ENCODE measurements around the gene MLNR. TPM values are rescaled to one million over a fixed set of nuclear protein-coding genes. Genes with fewer than 3 reads are reported as not detected.

Gene MLNR
- total and polyA plus RNA-seq, 4 donors, result 0.02 TPM; not detected in 3

DNA sequence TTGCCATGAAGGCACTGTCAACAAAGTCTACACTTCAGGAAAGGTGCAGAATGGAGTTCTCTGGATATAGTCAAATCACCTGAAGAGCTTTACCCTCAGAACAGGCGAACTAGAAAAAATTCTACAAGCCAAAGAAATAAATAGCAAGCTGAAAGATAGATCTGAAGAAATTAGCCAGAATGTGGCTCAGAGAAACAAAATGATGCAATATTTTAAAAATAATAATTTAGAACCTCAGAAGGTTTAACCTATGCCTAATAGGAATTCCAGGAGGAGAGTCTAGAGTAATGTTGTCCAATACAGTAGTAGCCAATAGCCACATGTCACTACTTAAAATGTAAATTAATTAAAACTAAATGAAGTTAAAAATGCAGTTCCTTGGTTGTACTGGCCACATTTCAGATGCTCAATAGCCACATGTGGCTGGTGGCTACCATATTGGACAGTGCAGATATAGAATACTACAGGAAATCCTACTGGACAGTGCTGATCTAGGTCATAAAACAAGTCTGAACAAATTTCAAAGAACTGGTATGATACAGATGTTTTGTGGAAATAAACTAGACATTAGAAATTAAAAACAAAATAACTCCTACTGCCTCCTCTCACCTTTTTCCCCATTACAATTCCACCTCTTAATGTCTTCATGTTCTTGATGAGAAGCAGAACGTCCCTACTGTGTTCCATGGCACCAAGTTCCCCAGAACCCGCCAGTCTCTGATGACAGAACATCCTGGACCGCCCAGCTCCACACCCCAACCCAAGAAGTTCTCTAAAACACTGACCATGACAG, 26.9 kb downstream of the MLNR start:
- DNase-seq (no peak), ATAC-seq (ENCODE audit: insufficient read depth, low FRiP score) (peak; percentile 52)
- Histone ChIP-seq H3K4me3 (peak overlapping the region; percentile 83), H3K27ac (ENCODE audit: low read depth in 1 of 2, low read length in 1 of 2) (peak overlapping the region; percentile 85 to 97), H3K9ac (ENCODE audit: insufficient read depth in 1 of 2, low read length in 2 of 2) (peak overlapping the region; percentile 95 to 98), H3K27me3 (ENCODE audit: control insufficient read depth in 3 of 3, insufficient read depth in 3 of 3, low read length in 2 of 3) (no peaks in the 10 kb centered on the region), H3K36me3 (ENCODE audit: control insufficient read depth in 4 of 4, insufficient read depth in 4 of 4, low read length in 4 of 4) (peaks cover 1 to 3% (median 2%) of the 10 kb centered on the region in 4 donors), H3K4me1 (ENCODE audit: control insufficient read depth in 5 of 5, insufficient read depth in 5 of 5, low read length in 5 of 5) (peaks cover 0 to 14% (median 1%) of the 10 kb centered on the region in 5 donors), H3K9me3 (ENCODE audit: control insufficient read depth in 4 of 4, insufficient read depth in 3 of 4, low read length in 3 of 4) (peaks cover 0 to 3% (median 0%) of the 10 kb centered on the region in 4 donors)
- 25% methylated on average over 4 of the region's 4 CpGs for WGBS, 2 donors
- TF ChIP-seq, protein P1, sequence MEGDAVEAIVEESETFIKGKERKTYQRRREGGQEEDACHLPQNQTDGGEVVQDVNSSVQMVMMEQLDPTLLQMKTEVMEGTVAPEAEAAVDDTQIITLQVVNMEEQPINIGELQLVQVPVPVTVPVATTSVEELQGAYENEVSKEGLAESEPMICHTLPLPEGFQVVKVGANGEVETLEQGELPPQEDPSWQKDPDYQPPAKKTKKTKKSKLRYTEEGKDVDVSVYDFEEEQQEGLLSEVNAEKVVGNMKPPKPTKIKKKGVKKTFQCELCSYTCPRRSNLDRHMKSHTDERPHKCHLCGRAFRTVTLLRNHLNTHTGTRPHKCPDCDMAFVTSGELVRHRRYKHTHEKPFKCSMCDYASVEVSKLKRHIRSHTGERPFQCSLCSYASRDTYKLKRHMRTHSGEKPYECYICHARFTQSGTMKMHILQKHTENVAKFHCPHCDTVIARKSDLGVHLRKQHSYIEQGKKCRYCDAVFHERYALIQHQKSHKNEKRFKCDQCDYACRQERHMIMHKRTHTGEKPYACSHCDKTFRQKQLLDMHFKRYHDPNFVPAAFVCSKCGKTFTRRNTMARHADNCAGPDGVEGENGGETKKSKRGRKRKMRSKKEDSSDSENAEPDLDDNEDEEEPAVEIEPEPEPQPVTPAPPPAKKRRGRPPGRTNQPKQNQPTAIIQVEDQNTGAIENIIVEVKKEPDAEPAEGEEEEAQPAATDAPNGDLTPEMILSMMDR (IDR thresholded peaks at IDR 0.05; ENCODE audit: control extremely low read depth, extremely low read depth), result no peak

GRCh38 chr13:49247643-49248621, 27.8 kb downstream of the MLNR start, which contains the start of gene CDADC1:
Gene CDADC1 (plus strand): TSS chr13:49247925. CDS start chr13:49248038, 113 bp downstream.
- Histone ChIP-seq H3K9me3 (ENCODE audit: control insufficient read depth in 4 of 4, insufficient read depth in 3 of 4, low read length in 3 of 4) (no peaks in the 10 kb centered on the region), H3K27me3 (ENCODE audit: control insufficient read depth in 3 of 3, insufficient read depth in 3 of 3, low read length in 2 of 3) (no peaks in the 10 kb centered on the region), H3K27ac (ENCODE audit: low read depth in 1 of 2, low read length in 1 of 2) (peak within 1 kb of the TSS; percentile 85 to 97), H3K9ac (ENCODE audit: insufficient read depth in 1 of 2, low read length in 2 of 2) (peak within 1 kb of the TSS; percentile 95 to 98), H3K36me3 (ENCODE audit: control insufficient read depth in 4 of 4, insufficient read depth in 4 of 4, low read length in 4 of 4) (peaks cover 2 to 3% (median 3%) of the 10 kb centered on the region in 4 donors), H3K4me3 (peak within 1 kb of the TSS; percentile 83), H3K4me1 (ENCODE audit: control insufficient read depth in 5 of 5, insufficient read depth in 5 of 5, low read length in 5 of 5) (peaks cover 0 to 14% (median 2%) of the 10 kb centered on the region in 5 donors)
- WGBS, 2 donors, result 0% methylated on average over 56 of the region's 56 CpGs
- peak; percentile 96 for ATAC-seq (ENCODE audit: insufficient read depth, low FRiP score)
- TF ChIP-seq, protein P1 (IDR thresholded peaks at IDR 0.05; ENCODE audit: control extremely low read depth, extremely low read depth), result no peak
- DNase-seq, result peak; percentile 98 to 99 (median 99)

GRCh38 chr13:49248622-49249002, 28.5 kb downstream of the MLNR start:
- 4 to 8% methylated on average over 6 of the region's 6 CpGs for WGBS, 2 donors
- no peaks in the 10 kb centered on the region for H3K27me3 ChIP-seq (ENCODE audit: control insufficient read depth in 3 of 3, insufficient read depth in 3 of 3, low read length in 2 of 3)
- ATAC-seq (ENCODE audit: insufficient read depth, low FRiP score), result no peak
- H3K4me1 ChIP-seq (ENCODE audit: control insufficient read depth in 5 of 5, insufficient read depth in 5 of 5, low read length in 5 of 5), result peaks cover 0 to 14% (median 2%) of the 10 kb centered on the region in 5 donors
- DNase-seq, result no peak
- peak overlapping the region; percentile 95 to 98 for H3K9ac ChIP-seq (ENCODE audit: insufficient read depth in 1 of 2, low read length in 2 of 2)
- H3K9me3 ChIP-seq (ENCODE audit: control insufficient read depth in 4 of 4, insufficient read depth in 3 of 4, low read length in 3 of 4), result no peaks in the 10 kb centered on the region
- TF ChIP-seq, protein P1 (IDR thresholded peaks at IDR 0.05; ENCODE audit: control extremely low read depth, extremely low read depth), result no peak
- H3K4me3 ChIP-seq, result peak overlapping the region; percentile 83
- peak overlapping the region; percentile 85 to 97 for H3K27ac ChIP-seq (ENCODE audit: low read depth in 1 of 2, low read length in 1 of 2)
- peaks cover 2 to 5% (median 3%) of the 10 kb centered on the region in 4 donors for H3K36me3 ChIP-seq (ENCODE audit: control insufficient read depth in 4 of 4, insufficient read depth in 4 of 4, low read length in 4 of 4)
